Measurements from ENCODE around the gene PTGR3.
A peak's percentile ranks its signal among the peaks of the same experiment; 100 is the strongest.

PTGR3 gene

DNA sequence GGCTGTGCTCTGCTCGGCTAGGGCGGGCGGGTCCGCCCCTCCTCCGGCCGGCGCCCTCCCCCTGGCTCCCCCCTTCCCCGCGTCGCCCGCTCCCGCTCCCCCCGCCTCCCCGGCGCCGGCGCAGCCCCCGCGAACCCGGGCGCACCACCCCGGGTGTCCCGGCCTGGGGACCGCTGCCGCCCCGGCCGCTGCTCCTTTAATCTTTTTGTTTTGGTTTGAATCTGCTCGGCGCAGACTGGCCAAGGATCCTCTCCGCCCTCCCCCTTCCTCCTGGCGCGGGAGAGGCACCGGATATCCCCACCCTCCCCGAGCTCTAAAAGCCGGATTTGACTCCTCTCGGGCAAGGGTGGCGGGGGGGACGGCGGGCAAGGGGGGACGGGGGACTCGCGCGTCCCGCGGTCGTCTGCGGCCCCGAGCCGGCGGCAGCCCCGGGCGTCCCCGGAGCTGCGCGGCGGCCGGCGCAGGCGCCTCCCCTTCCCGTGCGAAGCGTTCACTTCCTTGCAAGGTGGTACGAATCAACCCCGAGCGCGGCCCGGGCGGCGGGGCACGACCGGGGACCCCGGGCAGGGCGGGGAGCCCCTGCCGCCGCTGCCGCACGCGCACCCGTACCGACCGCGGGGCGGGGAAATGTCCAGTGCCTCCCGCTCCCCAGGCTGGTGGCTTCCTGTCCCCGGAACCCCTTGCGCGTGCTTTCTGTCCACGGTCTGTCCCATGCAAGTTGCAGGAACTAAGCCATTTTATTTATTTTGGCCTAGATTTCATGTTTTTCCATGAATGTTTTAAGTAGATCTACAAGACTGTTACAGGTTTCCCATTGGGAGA is at the start of gene PTGR3:
Gene PTGR3, minus strand, starts transcription at position 11 of the 822 bp plus-strand sequence. CDS start 81 bp downstream, outside the sequence.
- no peak for TF ChIP-seq CTCF (conservative IDR thresholded peaks at IDR 0.05)
- H3K27ac ChIP-seq = peak within 1 kb of the TSS; percentile 97

DNA sequence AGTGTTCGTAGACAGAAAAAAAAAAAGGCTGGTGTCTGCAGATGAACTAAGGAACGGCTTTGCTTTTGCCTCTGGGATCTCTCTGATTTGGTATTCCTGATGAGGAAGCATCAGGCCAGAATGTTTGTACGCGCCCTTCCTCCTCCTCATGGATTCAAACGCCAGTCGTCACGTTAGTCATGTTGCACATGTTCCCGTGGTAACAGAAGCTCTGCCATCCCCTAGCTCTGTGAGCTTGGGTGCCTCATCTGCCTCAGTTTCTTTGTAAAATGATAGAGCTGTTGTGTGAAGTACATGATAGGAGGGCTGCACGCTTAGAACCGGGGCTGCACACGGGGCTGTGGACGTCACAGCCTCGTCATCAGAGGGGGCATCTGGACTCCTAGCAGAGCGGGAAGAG is 48.7 kb upstream of the PTGR3 start:
- no peak overlapping the region for H3K27ac ChIP-seq
- no peak for TF ChIP-seq CTCF (conservative IDR thresholded peaks at IDR 0.05)

DNA sequence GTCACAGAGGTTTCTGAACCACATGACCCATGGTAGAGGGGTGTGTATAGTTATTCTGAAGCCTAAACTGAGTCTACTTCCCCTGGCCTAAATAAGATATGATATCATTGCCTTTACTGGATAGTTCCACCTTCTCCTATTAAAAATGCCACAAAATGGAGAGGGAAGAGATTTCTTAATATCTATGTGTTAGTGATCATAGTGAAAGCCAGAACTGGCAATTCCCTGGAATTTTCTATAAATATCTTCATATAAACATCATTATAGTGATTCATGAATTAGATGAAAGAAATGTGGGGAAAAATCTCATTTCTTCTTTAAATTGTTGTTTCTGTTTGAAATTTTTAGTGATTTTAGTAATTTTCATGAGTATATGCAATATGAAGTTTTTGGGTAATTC is 47.4 kb upstream of the PTGR3 start:
- no peak overlapping the region for H3K27ac ChIP-seq
- TF ChIP-seq CTCF (conservative IDR thresholded peaks at IDR 0.05) = no peak

GRCh38 chr18:75255094-75255493 is 46.2 kb upstream of the PTGR3 start:
- TF ChIP-seq CTCF (conservative IDR thresholded peaks at IDR 0.05) = no peak
- no peak overlapping the region for H3K27ac ChIP-seq

GRCh38 chr18:75253784-75254183 is 44.8 kb upstream of the PTGR3 start:
- H3K27ac ChIP-seq = peak overlapping the region; percentile 20
- TF ChIP-seq CTCF (conservative IDR thresholded peaks at IDR 0.05) = no peak

DNA sequence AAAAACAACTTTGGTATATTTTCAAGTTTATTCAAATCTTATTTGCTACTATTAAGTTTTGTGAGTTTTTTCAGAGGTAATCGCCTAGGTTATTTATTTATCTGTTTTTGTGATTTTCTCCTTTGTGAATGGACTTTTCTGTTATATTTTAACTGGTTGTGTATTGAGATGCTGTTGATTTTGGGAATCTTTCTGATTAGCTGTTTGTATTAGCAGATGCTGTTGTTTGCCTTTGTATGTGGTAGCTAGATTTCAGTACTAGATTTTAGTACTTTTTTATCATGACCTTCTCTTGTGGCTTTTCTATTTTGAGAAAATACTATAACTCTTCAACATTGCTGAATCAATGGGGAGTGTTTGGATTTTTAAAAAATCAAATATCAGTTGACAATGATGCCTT is 44.1 kb upstream of the PTGR3 start:
- no peak for TF ChIP-seq CTCF (conservative IDR thresholded peaks at IDR 0.05)

GRCh38 chr18:75252136-75252535 is 43.2 kb upstream of the PTGR3 start:
- no peak overlapping the region for H3K27ac ChIP-seq
- TF ChIP-seq CTCF (conservative IDR thresholded peaks at IDR 0.05) = no peak

More for the DNA sequence above, 44.1 kb upstream of the PTGR3 start:
- H3K27ac ChIP-seq = no peak overlapping the region
